Transverse colon (tissue), 4 donors: ENCODE measurements around the gene PDGFD. TPM values are rescaled to one million over a fixed set of nuclear protein-coding genes. Genes with fewer than 3 reads are reported as not detected.

Source experiments
- DNase-seq: peaks from one replicate; pipeline ENCODE4 v3.0.0-alpha.2; 2019
- H3K27ac ChIP-seq, 4 donors: fragments of 200-600 bp; sonication (generic); 2 replicates each; pipeline ENCODE4 v1.5.1; 2016 to 2018; ENCODE audit warnings: inconsistent platforms in 4 of 4
- H3K27me3 ChIP-seq: fragments of 200-600 bp; sonication (generic); 2 replicates; pipeline ENCODE4 v1.5.1; 2017; ENCODE audit warnings: inconsistent platforms
- H3K36me3 ChIP-seq, 4 donors: fragments of 200-600 bp; sonication (generic); 2 replicates each; pipeline ENCODE4 v1.5.1; 2017 to 2019; ENCODE audit warnings: inconsistent platforms in 4 of 4
- H3K4me1 ChIP-seq, 4 donors: fragments of 200-600 bp; sonication (generic); 2 replicates each; pipeline ENCODE4 v1.5.1; 2017 to 2020; ENCODE audit warnings: inconsistent platforms in 4 of 4
- H3K4me3 ChIP-seq, 4 donors: fragments of 200-600 bp; sonication (generic); 1 replicate in 1 of 4; 2 replicates in 3 of 4; pipeline versions ENCODE4 v1.5.1 to v1.6.1; 2017 to 2019; ENCODE audit warnings: inconsistent platforms in 4 of 4
- H3K9me3 ChIP-seq, 2 donors: fragments of 200-600 bp; sonication (generic); 2 replicates each; pipeline ENCODE4 v1.5.1; 2017 to 2019; ENCODE audit warnings: inconsistent platforms in 2 of 2
- CTCF ChIP-seq, 5 experiments: fragments of 200-600 bp in 3 of 5; fragments of 450-650 bp in 2 of 5; sonication (generic) in 3 of 5; IDR thresholded peaks; 1 replicate in 2 of 5; 2 replicates in 3 of 5; pipeline ENCODE4 v1.5.1; 2016 to 2017; ENCODE audit warnings: antibody characterized with exemption in 5 of 5, inconsistent platforms in 3 of 5, mild to moderate bottlenecking in 2 of 5, moderate library complexity in 1 of 5
- EP300 ChIP-seq: sonication (generic); formaldehyde crosslinking; IDR thresholded peaks from one replicate; pipeline ENCODE4 v1.6.1; 2017; ENCODE audit warnings: antibody characterized with exemption, low read depth
- POLR2A ChIP-seq: fragments of 450-650 bp; IDR thresholded peaks from one replicate; pipeline ENCODE4 v1.6.1; 2016; ENCODE audit warnings: antibody characterized with exemption, mild to moderate bottlenecking, moderate library complexity
- POLR2AphosphoS5 ChIP-seq, 3 donors: sonication (generic); formaldehyde crosslinking; IDR thresholded peaks; one replicate each; pipeline ENCODE4 v1.6.1; 2016; ENCODE audit warnings: antibody characterized with exemption in 3 of 3
- WGBS, 2 donors: methylation state at CpG; one replicate each; pipeline ENCODE4 v1.1.5; 2018; ENCODE audit warnings: low coverage in 1 of 2; 5-methylcytosine and 5-hydroxymethylcytosine counted together
- in situ Hi-C, 4 donors: fragments of 200-750 bp; cut with MboI; loops; one replicate each; pipeline versions ENCODE4 v1.15.0 to v1.15.1; 2017; ENCODE audit warnings: low sequenced_read_pairs in 3 of 4, low pct_ligation_motif_present in 1 of 4, low pct_unique_long_range_greater_than_20kb in 1 of 4
- intact Hi-C: fragments of 100-400 bp; cut with DNase I; formaldehyde crosslinking; loops from one replicate; pipeline ENCODE4 v1.15.1; 2023; ENCODE audit warnings: low total_unique reads
- total RNA-seq, 4 donors: library from RNA; depleted of rRNA; stranded (reverse); fragments of >200 nt; gene quantifications; one replicate each; pipeline ENCODE4 v1.1.0, GENCODE V29; 2016

Gene PDGFD
- total RNA-seq, 4 donors from 2014 or later, result 2.3 to 6.0 (median 3.8) TPM; not detected in 1

GRCh38 chr11:104058680-104059079, 105.3 kb downstream of the PDGFD start:
- Histone ChIP-seq H3K27ac (no peak overlapping the region), H3K4me3 (no peak overlapping the region), H3K27me3 (no peaks in the 10 kb centered on the region), H3K4me1 (no peaks in the 10 kb centered on the region), H3K9me3 (no peaks in the 10 kb centered on the region), H3K36me3 (no peaks in the 10 kb centered on the region)
- in situ Hi-C loops (no loop called here), intact Hi-C loops (no loop called here)
- no peak for TF ChIP-seq EP300
- TF ChIP-seq CTCF (IDR thresholded peaks at IDR 0.05), result no peak
- no peak for TF ChIP-seq POLR2A
- TF ChIP-seq POLR2AphosphoS5 (IDR thresholded peaks at IDR 0.05), result no peak
- DNase-seq, result no peak
- 92 to 100% methylated on average over 4 of the region's 4 CpGs for WGBS, 2 donors

GRCh38 chr11:104057908-104058307, 106.0 kb downstream of the PDGFD start:
- Histone ChIP-seq H3K4me1 (no peaks in the 10 kb centered on the region), H3K27ac (no peak overlapping the region), H3K4me3 (no peak overlapping the region), H3K27me3 (no peaks in the 10 kb centered on the region), H3K36me3 (no peaks in the 10 kb centered on the region), H3K9me3 (no peaks in the 10 kb centered on the region)
- intact Hi-C loops, result no loop called here
- 92 to 99% methylated on average over 5 of the region's 5 CpGs for WGBS, 2 donors
- in situ Hi-C loops, result no loop called here
- TF ChIP-seq EP300 (no peak), POLR2A (no peak), POLR2AphosphoS5 (IDR thresholded peaks at IDR 0.05) (no peak), CTCF (IDR thresholded peaks at IDR 0.05) (no peak)
- DNase-seq, result no peak

GRCh38 chr11:104055596-104055995, 108.4 kb downstream of the PDGFD start:
- Histone ChIP-seq H3K9me3 (no peaks in the 10 kb centered on the region), H3K4me3 (no peak overlapping the region), H3K27ac (no peak overlapping the region), H3K36me3 (no peaks in the 10 kb centered on the region), H3K4me1 (no peaks in the 10 kb centered on the region), H3K27me3 (no peaks in the 10 kb centered on the region)
- in situ Hi-C loops (no loop called here), intact Hi-C loops (no loop called here)
- no peak for DNase-seq
- WGBS, 2 donors, result 90 to 94% methylated on average over 1 of the region's 1 CpG
- TF ChIP-seq EP300 (no peak), POLR2A (no peak), CTCF (IDR thresholded peaks at IDR 0.05) (no peak), POLR2AphosphoS5 (IDR thresholded peaks at IDR 0.05) (no peak)

- WGBS, 2 donors, result 80 to 87% methylated on average over 2 to 4 of the region's 4 CpGs
- H3K27ac ChIP-seq, result no peak overlapping the region
These were observed 108.9 kb downstream of the PDGFD start for GRCh38 chr11:104054911-104055529.

More at GRCh38 chr11:104054911-104055529, 108.9 kb downstream of the PDGFD start:
- intact Hi-C loops (no loop called here), in situ Hi-C loops (no loop called here)
- Histone ChIP-seq H3K36me3 (no peaks in the 10 kb centered on the region), H3K4me3 (no peak overlapping the region), H3K9me3 (no peaks in the 10 kb centered on the region), H3K27me3 (no peaks in the 10 kb centered on the region), H3K4me1 (no peaks in the 10 kb centered on the region)
- no peak for DNase-seq
- TF ChIP-seq CTCF (IDR thresholded peaks at IDR 0.05), result no peak
- no peak for TF ChIP-seq EP300
- TF ChIP-seq POLR2A, result no peak
- no peak for TF ChIP-seq POLR2AphosphoS5 (IDR thresholded peaks at IDR 0.05)
